ENCODE data around the gene LEPR.
"Not testable (repeated sequence)": the region's sequence is repeated elsewhere in the genome, so short reads cannot be mapped to it uniquely, and the experiment has no call there.

Gene LEPR

GRCh38 chr1:65437616-65438015, 17.1 kb downstream of the LEPR start:
- no peak for DNase-seq (ENCODE audit: low spot score)

- DNase-seq (ENCODE audit: low spot score), result no peak
These were observed 19.9 kb downstream of the LEPR start for GRCh38 chr1:65440322-65440900.

GRCh38 chr1:65440915-65441314, 20.4 kb downstream of the LEPR start:
- DNase-seq (ENCODE audit: low spot score), result no peak

GRCh38 chr1:65441464-65441863, 21.0 kb downstream of the LEPR start:
- DNase-seq (ENCODE audit: low spot score), result no peak

GRCh38 chr1:65442442-65442841, 22.0 kb downstream of the LEPR start:
- no peak for DNase-seq (ENCODE audit: low spot score)

GRCh38 chr1:65443647-65444046, 23.2 kb downstream of the LEPR start:
- DNase-seq (ENCODE audit: low spot score), result no peak

- DNase-seq (ENCODE audit: low spot score), result no peak
These were observed 23.7 kb downstream of the LEPR start for GRCh38 chr1:65444128-65444640.

GRCh38 chr1:65445837-65446236, 25.4 kb downstream of the LEPR start:
- DNase-seq (ENCODE audit: low spot score), result no peak

GRCh38 chr1:65449214-65449823, 28.9 kb downstream of the LEPR start:
- no peak for DNase-seq (ENCODE audit: low spot score)

GRCh38 chr1:65455678-65456077, 35.2 kb downstream of the LEPR start:
- DNase-seq (ENCODE audit: low spot score), result not testable (repeated sequence)

GRCh38 chr1:65456481-65456880, 36.0 kb downstream of the LEPR start:
- no peak for DNase-seq (ENCODE audit: low spot score)

GRCh38 chr1:65457868-65458267, 37.4 kb downstream of the LEPR start:
- DNase-seq (ENCODE audit: low spot score), result no peak

- no peak for DNase-seq (ENCODE audit: low spot score)
These were observed 38.4 kb downstream of the LEPR start for GRCh38 chr1:65458730-65459396.

GRCh38 chr1:65459397-65459768, 38.9 kb downstream of the LEPR start:
- no peak for DNase-seq (ENCODE audit: low spot score)

- DNase-seq (ENCODE audit: low spot score), result not testable (repeated sequence)
These were observed 45.4 kb downstream of the LEPR start for GRCh38 chr1:65465837-65466236.

GRCh38 chr1:65467536-65467935, 47.1 kb downstream of the LEPR start:
- peak; percentile 73 for DNase-seq (ENCODE audit: low spot score)

GRCh38 chr1:65469126-65469888, 48.8 kb downstream of the LEPR start:
- DNase-seq (ENCODE audit: low spot score), result no peak

- no peak for DNase-seq (ENCODE audit: low spot score)
These were observed 49.4 kb downstream of the LEPR start for GRCh38 chr1:65469889-65470340.
